WTC11 (cell line): ENCODE data around the gene MCM3AP. TPM values are rescaled to one million over a fixed set of nuclear protein-coding genes. Genes with fewer than 3 reads are reported as not detected.

Experiments used
- ATAC-seq: fragments of 200-7000 bp; cut with Tn5 transposase; 2 replicates; pipeline ENCODE4 v1.10.0; 2021; ENCODE audit warnings: mild to moderate bottlenecking, moderate library complexity
- CTCF ChIA-PET: fragments of 300-600 bp; sonication (Branson Sonifier 250); formaldehyde crosslinking; loops from one replicate; lab custom pipeline; 2021; ENCODE audit warnings: antibody characterized with exemption; lab: Charles Lee
- POLR2A ChIA-PET: fragments of 350-600 bp; sonication (Branson Sonifier 250); formaldehyde crosslinking; loops from one replicate; lab custom pipeline; 2021; ENCODE audit warnings: antibody characterized with exemption; lab: Charles Lee
- DNase-seq: peaks from one replicate; pipeline ENCODE4 v3.0.0; 2021; ENCODE audit warnings: low spot score
- H3K27ac Mint-ChIP-seq: 2 replicates; pipeline ENCODE4 v1.8.0; 2021; ENCODE audit warnings: mixed read lengths
- H3K27me3 Mint-ChIP-seq: 2 replicates; pipeline ENCODE4 v1.8.0; 2021; ENCODE audit warnings: low read depth, mild to moderate bottlenecking, moderate library complexity, mixed read lengths
- H3K36me3 Mint-ChIP-seq: 2 replicates; pipeline ENCODE4 v1.8.0; 2021; ENCODE audit warnings: mixed read lengths
- H3K4me1 Mint-ChIP-seq: 2 replicates; pipeline ENCODE4 v1.8.0; 2022; ENCODE audit warnings: mixed read lengths
- H3K4me3 Mint-ChIP-seq: 2 replicates; pipeline ENCODE4 v1.8.0; 2021; ENCODE audit warnings: mild to moderate bottlenecking, moderate library complexity, mixed read lengths
- H3K9me3 Mint-ChIP-seq: 2 replicates; pipeline ENCODE4 v1.8.0; 2021; ENCODE audit warnings: mixed read lengths
- ELF4 ChIP-seq: sonication (generic); formaldehyde crosslinking; IDR thresholded peaks from 2 replicates; pipeline ENCODE4 v1.8.1; 2022; ENCODE audit warnings: low read depth, mild to moderate bottlenecking, moderate library complexity, missing genetic modification reagents
- ESRRA ChIP-seq: sonication (generic); formaldehyde crosslinking; IDR thresholded peaks from 2 replicates; pipeline ENCODE4 v1.8.1; 2022; ENCODE audit warnings: mild to moderate bottlenecking, missing genetic modification reagents, borderline replicate concordance
- GABPB1 ChIP-seq: sonication (generic); formaldehyde crosslinking; IDR thresholded peaks from 2 replicates; pipeline ENCODE4 v1.8.1; 2023; ENCODE audit warnings: mild to moderate bottlenecking, missing genetic modification reagents
- GTF2I ChIP-seq: fragments of 250-450 bp; sonication (Bioruptor Pico); conservative IDR thresholded peaks from 2 replicates; pipeline ENCODE4 v1.4.0; 2021; ENCODE audit warnings: mild to moderate bottlenecking
- KAT7 ChIP-seq: sonication (generic); formaldehyde crosslinking; IDR thresholded peaks from 2 replicates; pipeline ENCODE4 v1.8.1; 2023; ENCODE audit warnings: missing genetic modification reagents, mild to moderate bottlenecking, borderline replicate concordance
- NR2C2 ChIP-seq: sonication (generic); formaldehyde crosslinking; IDR thresholded peaks from 2 replicates; pipeline ENCODE4 v1.8.0; 2022; ENCODE audit warnings: mild to moderate bottlenecking, missing genetic modification reagents
- RORB ChIP-seq: fragments of 250-450 bp; sonication (Bioruptor Pico); IDR thresholded peaks from 2 replicates; pipeline ENCODE4 v1.9.0; 2021; ENCODE audit warnings: mild to moderate bottlenecking
- TEAD1 ChIP-seq: sonication (generic); formaldehyde crosslinking; IDR thresholded peaks from 2 replicates; pipeline ENCODE4 v1.8.0; 2022; ENCODE audit warnings: mild to moderate bottlenecking, missing genetic modification reagents
- ZNF138 ChIP-seq: sonication (generic); formaldehyde crosslinking; conservative IDR thresholded peaks from 2 replicates; pipeline ENCODE4 v1.8.1; 2022; ENCODE audit warnings: mild to moderate bottlenecking, moderate library complexity, missing genetic modification reagents
- ZNF263 ChIP-seq: sonication (generic); formaldehyde crosslinking; IDR thresholded peaks from 2 replicates; pipeline ENCODE4 v1.8.1; 2022; ENCODE audit warnings: low read depth, mild to moderate bottlenecking, moderate library complexity, missing genetic modification reagents
- ZNF317 ChIP-seq: sonication (generic); formaldehyde crosslinking; IDR thresholded peaks from 2 replicates; pipeline ENCODE4 v1.8.1; 2023; ENCODE audit warnings: low read depth, mild to moderate bottlenecking, moderate library complexity, missing genetic modification reagents, borderline replicate concordance
- ZNF671 ChIP-seq: fragments of 250-450 bp; sonication (Bioruptor Pico); IDR thresholded peaks from 2 replicates; pipeline ENCODE4 v1.8.0; 2021; ENCODE audit warnings: mild to moderate bottlenecking
- total RNA-seq: library from RNA; stranded (reverse); gene quantifications from 3 replicates; pipeline ENCODE4 v1.2.3, GENCODE V29; 2021
- TF ChIP-seq, protein P1 (sequence below): fragments of 250-450 bp; sonication (Bioruptor Pico); IDR thresholded peaks from 2 replicates; pipeline ENCODE4 v2.1.2; 2022; ENCODE audit warnings: mild to moderate bottlenecking, moderate library complexity
- TF ChIP-seq, protein P2 (sequence below): sonication (generic); formaldehyde crosslinking; IDR thresholded peaks from 2 replicates; pipeline ENCODE4 v1.8.1; 2022; ENCODE audit warnings: low read depth, mild to moderate bottlenecking, moderate library complexity, missing genetic modification reagents, borderline replicate concordance
- TF ChIP-seq, protein P3 (sequence below): sonication (generic); formaldehyde crosslinking; IDR thresholded peaks from 2 replicates; pipeline ENCODE4 v1.8.1; 2023; ENCODE audit warnings: mild to moderate bottlenecking, missing genetic modification reagents, moderate library complexity
- TF ChIP-seq, protein P4 (sequence below): sonication (generic); formaldehyde crosslinking; IDR thresholded peaks from 2 replicates; pipeline ENCODE4 v1.8.0; 2023; ENCODE audit warnings: mild to moderate bottlenecking, missing genetic modification reagents

MCM3AP gene
- total RNA-seq, 1 experiment from 2014 or later = 167 TPM

DNA sequence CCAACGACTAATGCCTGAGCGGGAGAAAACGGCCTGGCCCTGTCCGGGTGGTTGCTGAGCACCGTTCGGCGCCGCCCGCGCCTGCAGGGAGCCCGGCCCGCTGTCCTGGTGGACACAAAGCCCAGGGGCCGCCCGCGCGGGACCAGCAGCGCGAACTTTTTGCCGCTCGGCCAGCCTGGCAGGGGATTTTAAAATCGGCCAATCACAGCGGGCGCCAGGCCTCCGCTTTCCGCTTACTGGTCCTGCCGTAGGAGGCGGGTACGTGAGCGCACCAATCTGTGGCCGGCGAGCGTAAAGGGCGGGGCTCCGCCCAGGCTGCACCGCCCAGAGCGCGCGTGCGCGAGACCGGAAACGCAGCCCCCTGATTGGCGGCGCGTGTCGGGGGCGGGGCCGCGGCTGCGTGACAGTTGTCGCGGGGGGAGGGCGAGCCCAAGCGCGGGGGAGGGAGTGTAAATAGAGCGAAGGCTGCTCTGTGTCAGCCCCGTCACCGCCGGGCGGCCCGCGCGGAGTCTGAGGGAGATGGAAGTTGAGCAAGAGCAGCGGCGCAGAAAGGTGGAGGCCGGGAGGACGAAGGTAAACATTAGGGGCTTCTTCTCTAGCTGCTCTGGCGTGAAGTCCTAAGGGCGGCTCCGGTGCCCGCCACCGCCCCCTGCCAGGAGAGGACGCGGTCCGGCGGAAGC lies 38.4 kb upstream of the MCM3AP start, which contains the start of the genes C21orf58 and PCNT (continued):
- TF ChIP-seq, protein P1, sequence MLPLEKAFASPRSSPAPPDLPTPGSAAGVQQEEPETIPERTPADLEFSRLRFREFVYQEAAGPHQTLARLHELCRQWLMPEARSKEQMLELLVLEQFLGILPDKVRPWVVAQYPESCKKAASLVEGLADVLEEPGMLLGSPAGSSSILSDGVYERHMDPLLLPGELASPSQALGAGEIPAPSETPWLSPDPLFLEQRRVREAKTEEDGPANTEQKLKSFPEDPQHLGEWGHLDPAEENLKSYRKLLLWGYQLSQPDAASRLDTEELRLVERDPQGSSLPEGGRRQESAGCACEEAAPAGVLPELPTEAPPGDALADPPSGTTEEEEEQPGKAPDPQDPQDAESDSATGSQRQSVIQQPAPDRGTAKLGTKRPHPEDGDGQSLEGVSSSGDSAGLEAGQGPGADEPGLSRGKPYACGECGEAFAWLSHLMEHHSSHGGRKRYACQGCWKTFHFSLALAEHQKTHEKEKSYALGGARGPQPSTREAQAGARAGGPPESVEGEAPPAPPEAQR = no peak
- peak; percentile 87; the same call in 1 of the 2 replicates for TF ChIP-seq ESRRA (CRISPR knock-in tag)

DNA sequence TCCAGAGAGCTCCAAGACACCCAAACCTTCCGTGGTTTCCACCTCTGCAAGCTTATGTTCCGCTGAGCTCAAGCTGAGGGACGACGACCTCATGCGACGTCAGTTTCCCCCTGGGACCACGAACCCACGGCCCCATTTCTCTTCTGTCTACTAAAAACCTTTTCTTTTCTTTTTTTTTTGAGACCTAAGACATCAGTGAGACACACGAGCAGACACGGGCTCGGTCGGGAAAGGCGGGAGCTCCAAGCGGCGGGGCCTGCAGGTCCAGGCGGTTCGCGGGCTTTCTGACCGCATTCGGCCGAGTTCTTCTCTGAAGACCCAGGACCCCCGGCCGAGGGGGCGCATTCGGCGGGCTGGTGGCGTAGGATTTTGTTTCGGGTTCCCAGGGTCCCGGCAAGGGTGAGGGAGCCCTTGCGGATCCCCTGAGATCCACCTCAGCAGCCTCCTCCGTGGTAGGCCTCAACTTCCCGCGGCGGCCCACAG lies 37.9 kb upstream of the MCM3AP start:
- peaks cover 26% of the 10 kb centered on the region for H3K36me3 Mint-ChIP-seq
- peak; percentile 29 for DNase-seq
- H3K27me3 Mint-ChIP-seq = no peaks in the 10 kb centered on the region
- ChIA-PET POLR2A (interaction anchor here (0.9 kb wide), 1 partner anchor 38 kb away, joined by 3 read pairs; the partner anchor contains the start of gene MCM3AP), CTCF (interaction anchor here (0.6 to 1.6 kb wide), 3 partner anchors 10 to 26 kb away, joined by 3 to 4 read pairs (median 4); no protein-coding TSS in a partner anchor)
- ATAC-seq = no peak
- TF ChIP-seq, protein P2, sequence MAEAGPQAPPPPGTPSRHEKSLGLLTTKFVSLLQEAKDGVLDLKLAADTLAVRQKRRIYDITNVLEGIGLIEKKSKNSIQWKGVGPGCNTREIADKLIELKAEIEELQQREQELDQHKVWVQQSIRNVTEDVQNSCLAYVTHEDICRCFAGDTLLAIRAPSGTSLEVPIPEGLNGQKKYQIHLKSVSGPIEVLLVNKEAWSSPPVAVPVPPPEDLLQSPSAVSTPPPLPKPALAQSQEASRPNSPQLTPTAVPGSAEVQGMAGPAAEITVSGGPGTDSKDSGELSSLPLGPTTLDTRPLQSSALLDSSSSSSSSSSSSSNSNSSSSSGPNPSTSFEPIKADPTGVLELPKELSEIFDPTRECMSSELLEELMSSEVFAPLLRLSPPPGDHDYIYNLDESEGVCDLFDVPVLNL = no peak
- TF ChIP-seq RORB (CRISPR knock-in tag) = no peak
- TF ChIP-seq KAT7 = peak; percentile 66; the same call in 1 of the 2 replicates
- TF ChIP-seq, protein P3, sequence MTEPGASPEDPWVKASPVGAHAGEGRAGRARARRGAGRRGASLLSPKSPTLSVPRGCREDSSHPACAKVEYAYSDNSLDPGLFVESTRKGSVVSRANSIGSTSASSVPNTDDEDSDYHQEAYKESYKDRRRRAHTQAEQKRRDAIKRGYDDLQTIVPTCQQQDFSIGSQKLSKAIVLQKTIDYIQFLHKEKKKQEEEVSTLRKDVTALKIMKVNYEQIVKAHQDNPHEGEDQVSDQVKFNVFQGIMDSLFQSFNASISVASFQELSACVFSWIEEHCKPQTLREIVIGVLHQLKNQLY (CRISPR knock-in tag) = no peak
- TF ChIP-seq ZNF671 (CRISPR knock-in tag) = no peak
- TF ChIP-seq NR2C2 = 0 out of 2 replicates have a peak, but pooled peaks have one; percentile 17
- TF ChIP-seq ELF4 (CRISPR knock-in tag) = peak; percentile 65; the same call in 1 of the 2 replicates
- TF ChIP-seq ZNF317 (CRISPR knock-in tag) = no peak
- TF ChIP-seq ZNF263 (CRISPR knock-in tag) = 0 out of 2 replicates have a peak, but pooled peaks have one; percentile 25
- no peaks in the 10 kb centered on the region for H3K9me3 Mint-ChIP-seq
- H3K27ac Mint-ChIP-seq = peak overlapping the region; percentile 91
- peak overlapping the region; percentile 96 for H3K4me3 Mint-ChIP-seq
- peaks cover 40% of the 10 kb centered on the region for H3K4me1 Mint-ChIP-seq

DNA sequence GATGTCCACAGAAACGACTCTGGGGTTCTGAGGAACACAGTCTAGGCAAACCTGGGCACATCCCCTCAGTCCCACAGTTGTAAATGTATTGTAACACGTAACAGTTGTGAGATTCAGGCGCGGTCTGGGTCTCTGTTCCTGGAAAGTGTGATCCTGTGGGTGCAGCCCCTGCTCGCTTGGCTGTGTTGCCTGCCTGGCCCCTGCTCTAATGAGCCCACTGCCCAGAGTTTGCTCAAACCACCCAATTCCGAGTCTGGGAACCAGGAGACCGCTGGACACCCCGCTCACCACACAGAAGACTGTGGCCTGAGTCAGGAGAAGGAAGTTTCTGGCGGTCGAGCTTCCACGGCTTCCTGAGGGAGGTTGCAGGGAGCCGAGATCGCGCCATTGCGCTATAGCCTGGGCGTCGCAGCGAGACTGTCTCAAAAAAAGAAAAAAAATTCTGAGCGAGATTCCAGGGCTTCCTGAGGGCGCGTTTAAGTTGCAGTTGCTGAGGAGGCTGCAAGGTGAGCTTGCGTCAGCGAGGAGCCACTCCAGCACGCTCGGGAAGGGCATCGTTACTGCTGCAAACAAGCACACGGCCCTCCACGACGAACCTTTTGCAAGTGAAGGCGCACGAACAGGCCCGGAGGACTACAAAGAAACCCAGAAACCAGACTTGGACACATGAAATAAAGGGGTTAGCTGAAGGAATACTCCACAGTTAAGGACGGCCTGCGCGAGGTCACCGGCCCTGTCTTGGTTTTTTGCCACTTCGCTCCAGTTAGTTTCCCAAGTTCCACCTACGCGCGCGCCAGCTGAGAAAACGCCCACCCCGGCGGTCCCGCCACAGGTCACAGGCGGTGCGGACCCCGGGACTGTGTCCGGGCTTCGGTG lies 37.2 kb upstream of the MCM3AP start:
- H3K27ac Mint-ChIP-seq = peak overlapping the region; percentile 91; the same call in 1 of the 2 replicates
- ChIA-PET CTCF (interaction anchor here (1.0 to 1.6 kb wide), 2 partner anchors 10 to 25 kb away, joined by 4 read pairs; no protein-coding TSS in a partner anchor), POLR2A (interaction anchor here (0.9 kb wide), 2 partner anchors 8 to 37 kb away, joined by 3 read pairs; partner anchors contain the start of gene MCM3AP)
- peak overlapping the region; percentile 96 for H3K4me3 Mint-ChIP-seq
- H3K27me3 Mint-ChIP-seq = no peaks in the 10 kb centered on the region
- H3K9me3 Mint-ChIP-seq = no peaks in the 10 kb centered on the region
- ATAC-seq = no peak
- DNase-seq = no peak
- TF ChIP-seq, protein P4, sequence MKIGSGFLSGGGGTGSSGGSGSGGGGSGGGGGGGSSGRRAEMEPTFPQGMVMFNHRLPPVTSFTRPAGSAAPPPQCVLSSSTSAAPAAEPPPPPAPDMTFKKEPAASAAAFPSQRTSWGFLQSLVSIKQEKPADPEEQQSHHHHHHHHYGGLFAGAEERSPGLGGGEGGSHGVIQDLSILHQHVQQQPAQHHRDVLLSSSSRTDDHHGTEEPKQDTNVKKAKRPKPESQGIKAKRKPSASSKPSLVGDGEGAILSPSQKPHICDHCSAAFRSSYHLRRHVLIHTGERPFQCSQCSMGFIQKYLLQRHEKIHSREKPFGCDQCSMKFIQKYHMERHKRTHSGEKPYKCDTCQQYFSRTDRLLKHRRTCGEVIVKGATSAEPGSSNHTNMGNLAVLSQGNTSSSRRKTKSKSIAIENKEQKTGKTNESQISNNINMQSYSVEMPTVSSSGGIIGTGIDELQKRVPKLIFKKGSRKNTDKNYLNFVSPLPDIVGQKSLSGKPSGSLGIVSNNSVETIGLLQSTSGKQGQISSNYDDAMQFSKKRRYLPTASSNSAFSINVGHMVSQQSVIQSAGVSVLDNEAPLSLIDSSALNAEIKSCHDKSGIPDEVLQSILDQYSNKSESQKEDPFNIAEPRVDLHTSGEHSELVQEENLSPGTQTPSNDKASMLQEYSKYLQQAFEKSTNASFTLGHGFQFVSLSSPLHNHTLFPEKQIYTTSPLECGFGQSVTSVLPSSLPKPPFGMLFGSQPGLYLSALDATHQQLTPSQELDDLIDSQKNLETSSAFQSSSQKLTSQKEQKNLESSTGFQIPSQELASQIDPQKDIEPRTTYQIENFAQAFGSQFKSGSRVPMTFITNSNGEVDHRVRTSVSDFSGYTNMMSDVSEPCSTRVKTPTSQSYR (CRISPR knock-in tag) = no peak
- 0 out of 2 replicates have a peak, but pooled peaks have one; percentile 14 for TF ChIP-seq TEAD1 (CRISPR knock-in tag)
- no peak for TF ChIP-seq ZNF138 (CRISPR knock-in tag)
- TF ChIP-seq GABPB1 (CRISPR knock-in tag) = 0 out of 2 replicates have a peak, but pooled peaks have one; percentile 61
- no peak for TF ChIP-seq GTF2I (CRISPR knock-in tag)
- peaks cover 22% of the 10 kb centered on the region for H3K36me3 Mint-ChIP-seq
- peaks cover 46% of the 10 kb centered on the region for H3K4me1 Mint-ChIP-seq
